Stomach (tissue), 4 donors: ENCODE results near the gene AUTS2.

Experiments used
- CTCF ChIP-seq, 7 experiments: fragments of 450-650 bp in 4 of 7; fragments of 200-600 bp in 3 of 7; sonication (generic) in 3 of 7; IDR thresholded peaks; one replicate each; pipeline ENCODE4 v1.5.1; 2016 to 2019; ENCODE audit warnings: antibody characterized with exemption in 7 of 7, control low read depth in 2 of 7, mild to moderate bottlenecking in 1 of 7
- POLR2A ChIP-seq, 4 donors: fragments of 450-650 bp; IDR thresholded peaks; one replicate each; pipeline ENCODE4 v1.6.1; 2016; ENCODE audit warnings: antibody characterized with exemption in 4 of 4, control low read depth in 2 of 4, mild to moderate bottlenecking in 1 of 4, moderate library complexity in 1 of 4

GRCh38 chr7:69651101-69651590 lies 52.9 kb downstream of the AUTS2 start:
- no peak for TF ChIP-seq POLR2A (IDR thresholded peaks at IDR 0.05)
- TF ChIP-seq CTCF (IDR thresholded peaks at IDR 0.05) = no peak
